Aorta (tissue), 5 donors: ENCODE data around the gene SHB. TPM values are rescaled to one million over a fixed set of nuclear protein-coding genes. Genes with fewer than 3 reads are reported as not detected.

ENCODE experiments used
- ATAC-seq: fragments of 200-7000 bp; cut with Tn5 transposase; one replicate; pipeline ENCODE4 v1.9.1; 2022; ENCODE audit warnings: moderate library complexity; ENCODE audit not compliant: low FRiP score
- DNase-seq, 2 donors: peaks; one replicate each; pipeline ENCODE4 v3.0.0-alpha.2; 2020
- H3K27ac ChIP-seq, 2 donors: one replicate each; pipeline ENCODE4 v1.5.1; 2013; ENCODE audit warnings: low read length in 2 of 2, mild to moderate bottlenecking in 2 of 2, moderate library complexity in 2 of 2, control low read depth in 1 of 2, inconsistent platforms in 1 of 2, low read depth in 1 of 2
- H3K27me3 ChIP-seq, 2 donors: one replicate each; pipeline ENCODE4 v1.6.1; 2013; ENCODE audit warnings: control low read depth in 1 of 2, low read length in 1 of 2, mild to moderate bottlenecking in 1 of 2, moderate library complexity in 1 of 2; ENCODE audit not compliant: insufficient read depth in 2 of 2, control insufficient read depth in 1 of 2
- H3K36me3 ChIP-seq, 2 donors: one replicate each; pipeline ENCODE4 v1.6.1; 2013; ENCODE audit warnings: control low read depth in 1 of 2, low read length in 1 of 2, mild to moderate bottlenecking in 1 of 2; ENCODE audit not compliant: insufficient read depth in 2 of 2, control insufficient read depth in 1 of 2
- H3K4me1 ChIP-seq, 2 donors: one replicate each; pipeline ENCODE4 v1.6.1; 2013; ENCODE audit warnings: low read length in 2 of 2, control low read depth in 1 of 2, mild to moderate bottlenecking in 1 of 2, moderate library complexity in 1 of 2; ENCODE audit not compliant: insufficient read depth in 2 of 2, control insufficient read depth in 1 of 2
- H3K4me3 ChIP-seq, 2 donors: one replicate each; pipeline ENCODE4 v1.5.1; 2013; ENCODE audit warnings: low read length in 2 of 2, control low read depth in 1 of 2, mild to moderate bottlenecking in 1 of 2
- H3K9me3 ChIP-seq: one replicate; pipeline ENCODE4 v1.6.1; 2013; ENCODE audit warnings: mild to moderate bottlenecking, low read length; ENCODE audit not compliant: control insufficient read depth
- WGBS, 2 donors: extraction: QIAGEN DNeasy Blood & Tissue Kit; methylation state at CpG; one replicate each; pipeline ENCODE4 v1.1.7; 2013; 5-methylcytosine and 5-hydroxymethylcytosine counted together
- intact Hi-C, 2 donors: fragments of 100-400 bp; cut with DNase I; formaldehyde crosslinking; loops; one replicate each; pipeline versions ENCODE4 v1.14.2 to v1.15.0; 2022
- polyA plus RNA-seq, 2 donors: library from polyadenylated mRNA; stranded (reverse); fragments of 200-250 nt; gene quantifications; one replicate each; pipeline ENCODE4 v1.2.3, GENCODE V29; 2013
- total RNA-seq, 2 donors: library from RNA; stranded (reverse); fragmentation: NEBNext Ultra II Directional; extraction: Animal tissue kit (Norgen Biotek cat#: 25700); gene quantifications; one replicate each; pipeline ENCODE4 v1.2.1, GENCODE V29; 2021
- donor health status: healthy with polysubstance abuse.
- donor health status: Bipolar disorder and iron deficiency.
- donor health status: DM: no; HTN: no; CAD: no.
- donor health status: DM: no; HTN: no; CAD: no.
- donor health status: DM: yes; HTN: yes; CAD: no.

Gene SHB
- total and polyA plus RNA-seq, 4 donors, result 3.5 to 29.3 (median 17.2) TPM

DNA sequence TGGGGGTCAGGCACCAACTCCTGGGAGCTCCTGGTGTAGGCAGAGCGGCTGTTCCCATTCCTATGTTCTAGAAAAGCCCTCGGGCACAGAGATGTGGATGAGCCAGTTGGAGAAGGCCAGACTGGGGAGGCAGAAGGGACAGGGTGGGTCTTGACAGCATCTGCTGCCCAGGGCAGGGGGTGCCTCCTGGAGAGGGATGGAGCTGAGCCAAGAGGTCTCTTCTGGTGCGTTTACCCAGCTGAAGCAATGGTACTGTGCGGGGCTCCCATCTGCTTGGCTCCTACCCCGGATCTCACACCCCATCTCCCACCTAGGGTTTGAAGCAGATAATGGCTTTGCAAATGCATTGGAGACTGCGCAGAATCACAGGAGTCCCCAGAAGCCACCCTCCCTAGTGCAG lies 41.3 kb downstream of the SHB start:
- Histone ChIP-seq H3K36me3 (no peaks in the 10 kb centered on the region), H3K4me3 (no peak overlapping the region), H3K9me3 (no peaks in the 10 kb centered on the region), H3K27me3 (no peaks in the 10 kb centered on the region), H3K27ac (peak overlapping the region in 1 of 2 donors; percentile 94), H3K4me1 (peaks cover 2 to 4% of the 10 kb centered on the region in 2 donors)
- DNase-seq, result no peak
- 81 to 82% methylated on average over 6 of the region's 6 CpGs for WGBS, 2 donors
- intact Hi-C loops, result loop anchor here (2.0 to 10.0 kb wide), 2 partner anchors 39 to 63 kb away; no protein-coding TSS in a partner anchor
- ATAC-seq, result no peak

DNA sequence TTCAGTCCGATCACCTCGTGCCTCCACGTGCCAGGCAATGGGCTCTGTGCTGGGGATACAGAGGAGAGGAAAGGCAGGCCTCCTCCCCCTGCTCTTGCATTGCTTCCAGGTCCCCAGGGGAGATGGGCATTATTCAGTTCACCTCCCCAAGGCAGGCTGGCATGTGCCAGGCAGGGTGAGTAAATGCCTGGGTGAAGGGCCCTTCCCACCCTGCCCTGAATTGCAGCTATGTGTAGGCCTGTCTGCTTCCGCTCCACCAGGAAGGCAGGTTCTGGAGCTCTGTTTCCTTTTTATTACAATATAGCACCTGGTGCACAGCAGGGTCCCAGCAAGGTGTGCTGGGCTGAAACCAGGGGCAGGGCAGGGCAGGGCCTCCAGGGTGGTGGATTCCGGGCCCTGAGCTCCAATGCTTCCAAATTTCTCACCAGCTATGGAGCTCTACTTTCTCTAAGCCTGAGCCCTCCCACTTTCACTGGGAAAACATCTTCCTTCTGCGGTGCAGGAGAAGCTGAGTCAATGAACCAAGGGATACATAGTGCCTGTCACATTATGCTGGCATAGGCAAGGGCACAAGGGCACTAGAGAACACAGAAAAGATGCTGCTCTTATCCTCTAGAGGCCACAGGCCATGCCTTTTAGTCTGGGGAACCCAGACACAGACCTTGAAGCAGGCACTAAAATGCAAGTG lies 42.0 kb downstream of the SHB start:
- 33 to 39% methylated on average over 6 of the region's 6 CpGs for WGBS, 2 donors
- no peak overlapping the region for H3K4me3 ChIP-seq
- ATAC-seq (no peak), DNase-seq (no peak)
- H3K27ac ChIP-seq, result peak overlapping the region in 1 of 2 donors; percentile 94
- no peaks in the 10 kb centered on the region for H3K36me3 ChIP-seq
- peaks cover 4 to 5% of the 10 kb centered on the region in 2 donors for H3K4me1 ChIP-seq
- H3K27me3 ChIP-seq, result no peaks in the 10 kb centered on the region
- intact Hi-C loops, result loop anchor here (2.0 to 10.0 kb wide), 2 partner anchors 38 to 62 kb away; no protein-coding TSS in a partner anchor
- no peaks in the 10 kb centered on the region for H3K9me3 ChIP-seq

DNA sequence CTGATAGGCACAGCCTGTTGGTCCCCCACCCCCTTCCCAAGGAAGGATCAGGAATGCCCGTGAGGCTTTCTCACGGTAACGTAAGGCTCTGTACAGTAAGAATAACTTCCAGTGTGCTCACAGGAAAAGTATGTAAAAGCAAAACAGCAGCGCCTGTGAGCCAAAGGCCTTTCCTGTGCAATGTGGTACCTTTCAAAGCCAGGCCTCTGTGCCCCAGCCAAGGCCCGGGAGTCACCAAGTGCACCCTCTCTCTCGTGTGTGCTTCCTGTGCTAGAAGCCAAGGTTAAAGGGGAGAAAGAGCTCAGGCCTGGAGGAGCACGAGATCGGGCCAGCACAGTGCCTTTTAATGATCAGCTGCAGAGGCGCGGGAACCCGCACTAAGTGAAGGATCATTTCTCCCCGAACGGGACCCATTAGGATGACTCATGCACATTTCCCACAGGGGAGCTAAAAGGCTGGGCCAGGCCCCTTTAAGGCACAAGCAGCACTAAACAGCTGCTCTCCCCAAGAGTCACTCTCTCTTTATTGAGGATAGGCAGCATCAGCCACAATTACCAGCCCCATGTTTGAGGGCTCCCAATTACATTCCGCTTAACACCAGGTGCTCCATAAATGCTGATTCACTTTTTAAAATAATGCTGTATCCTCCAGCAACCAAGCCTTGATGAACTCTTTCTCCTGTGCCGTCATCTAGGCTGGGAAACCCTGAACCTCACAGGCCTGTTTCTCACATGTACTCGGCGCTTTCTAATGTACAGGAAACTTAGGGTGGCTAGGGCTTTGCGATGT lies 42.8 kb downstream of the SHB start:
- H3K9me3 ChIP-seq, result no peaks in the 10 kb centered on the region
- peak; percentile 74 to 85 for DNase-seq
- no peak overlapping the region for H3K4me3 ChIP-seq
- peak; percentile 79 for ATAC-seq
- H3K27me3 ChIP-seq, result no peaks in the 10 kb centered on the region
- intact Hi-C loops, result loop anchor here (2.0 to 10.0 kb wide), 2 partner anchors 37 to 61 kb away; no protein-coding TSS in a partner anchor
- H3K4me1 ChIP-seq, result peaks cover 4 to 5% of the 10 kb centered on the region in 2 donors
- 17% methylated on average over 18 of the region's 18 CpGs for WGBS, 2 donors
- H3K36me3 ChIP-seq, result no peaks in the 10 kb centered on the region
- H3K27ac ChIP-seq, result peak overlapping the region in 1 of 2 donors; percentile 94

- no peak overlapping the region for H3K4me3 ChIP-seq
- H3K27ac ChIP-seq, result peak overlapping the region; percentile 43 to 94
- no peaks in the 10 kb centered on the region for H3K36me3 ChIP-seq
- no peaks in the 10 kb centered on the region for H3K27me3 ChIP-seq
- intact Hi-C loops, result loop anchor here in 1 of 2 donors (10.0 kb wide), 1 partner anchor 60 kb away; no protein-coding TSS in a partner anchor
- WGBS, 2 donors, result 53 to 64% methylated on average over 8 of the region's 8 CpGs
- no peaks in the 10 kb centered on the region for H3K9me3 ChIP-seq
- no peak for DNase-seq
- ATAC-seq, result no peak
- H3K4me1 ChIP-seq, result peaks cover 5 to 7% of the 10 kb centered on the region in 2 donors
Observed at GRCh38 chr9:38025166-38025565, 43.9 kb downstream of the SHB start.

DNA sequence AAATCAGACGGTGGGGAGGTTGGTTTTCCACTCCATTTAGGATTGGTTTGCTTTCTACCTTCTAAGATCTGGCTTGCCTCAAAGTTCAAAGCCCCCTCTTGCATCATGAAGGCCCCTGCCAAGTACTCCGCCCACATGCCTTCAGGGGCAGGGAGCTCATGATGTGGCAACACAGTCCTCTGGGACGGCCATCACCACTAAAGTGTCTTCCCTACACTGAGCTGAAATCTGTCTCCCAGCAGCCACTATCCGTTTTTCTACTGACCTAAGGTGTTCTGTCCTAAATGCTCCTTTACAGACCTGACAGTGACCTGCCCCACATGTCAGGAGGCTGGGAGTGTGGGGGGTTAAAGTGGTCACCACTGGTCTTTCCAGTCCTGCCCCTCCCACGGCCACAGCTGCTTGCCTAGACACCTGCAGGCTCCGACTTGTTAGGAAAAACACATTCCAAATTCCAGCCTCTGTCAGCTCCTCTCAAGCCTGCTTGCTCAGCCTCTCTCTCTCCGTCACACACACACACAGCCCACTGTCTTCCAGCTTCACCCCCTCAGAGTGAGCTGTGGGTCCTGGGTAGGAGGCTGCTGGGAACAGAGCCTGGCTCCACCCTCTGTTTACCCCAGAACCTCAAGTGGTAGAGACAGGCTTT lies 44.9 kb downstream of the SHB start:
- Histone ChIP-seq H3K36me3 (no peaks in the 10 kb centered on the region), H3K27me3 (no peaks in the 10 kb centered on the region), H3K27ac (peak overlapping the region in 1 of 2 donors; percentile 44), H3K4me1 (peaks cover 5 to 15% of the 10 kb centered on the region in 2 donors), H3K4me3 (no peak overlapping the region), H3K9me3 (no peaks in the 10 kb centered on the region)
- ATAC-seq (no peak), DNase-seq (peak in 1 of 2 donors; percentile 87)
- WGBS, 2 donors, result 17 to 22% methylated on average over 7 of the region's 7 CpGs
- intact Hi-C loops, result loop anchor here (5.0 to 10.0 kb wide), 2 partner anchors 59 to 82 kb away; no protein-coding TSS in a partner anchor

DNA sequence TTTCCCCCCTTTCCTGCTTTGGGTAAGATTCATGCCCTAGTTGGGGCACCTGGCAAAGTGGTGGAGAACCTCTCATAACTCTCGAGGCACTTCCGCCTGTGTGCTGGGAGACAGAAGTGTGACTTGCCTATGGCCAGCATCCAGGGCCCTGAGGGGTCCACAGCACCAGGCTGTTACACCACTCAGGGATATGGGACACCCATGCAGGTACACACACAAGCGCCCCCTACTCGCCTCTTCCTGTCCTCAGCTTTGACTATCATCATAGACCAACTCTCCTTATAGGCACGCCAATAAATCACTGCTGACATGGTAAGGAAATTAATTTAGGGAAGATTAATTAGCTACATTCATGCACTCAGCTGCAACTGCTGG lies 45.4 kb downstream of the SHB start:
- no peaks in the 10 kb centered on the region for H3K36me3 ChIP-seq
- no peaks in the 10 kb centered on the region for H3K27me3 ChIP-seq
- ATAC-seq, result no peak
- intact Hi-C loops, result loop anchor here (5.0 to 10.0 kb wide), 2 partner anchors 59 to 81 kb away; no protein-coding TSS in a partner anchor
- no peak overlapping the region for H3K27ac ChIP-seq
- H3K9me3 ChIP-seq, result no peaks in the 10 kb centered on the region
- H3K4me1 ChIP-seq, result peaks cover 6 to 15% of the 10 kb centered on the region in 2 donors
- no peak for DNase-seq
- H3K4me3 ChIP-seq, result no peak overlapping the region
- 78 to 84% methylated on average over 5 of the region's 5 CpGs for WGBS, 2 donors

- H3K4me3 ChIP-seq, result no peak overlapping the region
- intact Hi-C loops, result loop anchor here (5.0 to 10.0 kb wide), 2 partner anchors 58 to 81 kb away; no protein-coding TSS in a partner anchor
- H3K4me1 ChIP-seq, result peaks cover 6 to 15% of the 10 kb centered on the region in 2 donors
Observed at GRCh38 chr9:38022995-38023394, 46.0 kb downstream of the SHB start.

GRCh38 chr9:38022203-38022895 lies 46.7 kb downstream of the SHB start:
- no peaks in the 10 kb centered on the region for H3K9me3 ChIP-seq
- 84 to 89% methylated on average over 17 of the region's 17 CpGs for WGBS, 2 donors
- H3K4me3 ChIP-seq, result no peak overlapping the region
- DNase-seq (no peak), ATAC-seq (no peak)
- H3K27ac ChIP-seq, result no peak overlapping the region
- no peaks in the 10 kb centered on the region for H3K27me3 ChIP-seq
- H3K36me3 ChIP-seq, result no peaks in the 10 kb centered on the region
- intact Hi-C loops, result loop anchor here (5.0 to 10.0 kb wide), 2 partner anchors 58 to 80 kb away; no protein-coding TSS in a partner anchor
- H3K4me1 ChIP-seq, result peaks cover 6 to 15% of the 10 kb centered on the region in 2 donors

More at GRCh38 chr9:38022995-38023394, 46.0 kb downstream of the SHB start:
- H3K27ac ChIP-seq, result no peak overlapping the region
- no peaks in the 10 kb centered on the region for H3K27me3 ChIP-seq
- H3K36me3 ChIP-seq, result no peaks in the 10 kb centered on the region
- H3K9me3 ChIP-seq, result no peaks in the 10 kb centered on the region
- 11 to 18% methylated on average over 7 to 8 of the region's 8 CpGs for WGBS, 2 donors
- ATAC-seq (no peak), DNase-seq (no peak)
